ENCODE results near the gene DOK6.

DOK6 gene

DNA sequence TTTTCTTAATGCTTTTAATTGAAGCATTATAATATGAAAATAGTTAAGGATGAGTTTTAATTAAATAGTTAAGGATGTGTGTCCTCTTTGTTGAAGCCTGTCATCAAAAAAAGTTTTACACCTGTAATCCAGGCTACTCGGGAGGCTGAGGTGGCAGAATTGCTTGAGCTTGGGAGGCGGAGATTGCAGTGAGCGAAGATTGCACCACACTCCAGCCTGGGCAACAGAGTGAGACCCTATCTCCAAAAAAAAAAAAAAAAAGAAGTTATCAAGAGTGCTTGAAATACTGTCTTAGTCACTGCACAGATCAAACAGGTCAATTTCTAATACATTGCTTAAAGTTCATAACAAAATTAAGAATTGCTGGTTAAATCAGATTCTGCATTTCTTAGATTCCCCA, 353.4 kb downstream of the DOK6 start:
- H3K4me3 ChIP-seq (ENCODE audit: low read depth, low read length) = no peak overlapping the region
- no peak for DNase-seq (ENCODE audit: low read depth, low spot score)
- in situ Hi-C loops (cut with HindIII; ENCODE audit: low sequenced_read_pairs) = no loop called here

GRCh38 chr18:69755041-69755440, 354.4 kb downstream of the DOK6 start:
- TF ChIP-seq, protein P1, sequence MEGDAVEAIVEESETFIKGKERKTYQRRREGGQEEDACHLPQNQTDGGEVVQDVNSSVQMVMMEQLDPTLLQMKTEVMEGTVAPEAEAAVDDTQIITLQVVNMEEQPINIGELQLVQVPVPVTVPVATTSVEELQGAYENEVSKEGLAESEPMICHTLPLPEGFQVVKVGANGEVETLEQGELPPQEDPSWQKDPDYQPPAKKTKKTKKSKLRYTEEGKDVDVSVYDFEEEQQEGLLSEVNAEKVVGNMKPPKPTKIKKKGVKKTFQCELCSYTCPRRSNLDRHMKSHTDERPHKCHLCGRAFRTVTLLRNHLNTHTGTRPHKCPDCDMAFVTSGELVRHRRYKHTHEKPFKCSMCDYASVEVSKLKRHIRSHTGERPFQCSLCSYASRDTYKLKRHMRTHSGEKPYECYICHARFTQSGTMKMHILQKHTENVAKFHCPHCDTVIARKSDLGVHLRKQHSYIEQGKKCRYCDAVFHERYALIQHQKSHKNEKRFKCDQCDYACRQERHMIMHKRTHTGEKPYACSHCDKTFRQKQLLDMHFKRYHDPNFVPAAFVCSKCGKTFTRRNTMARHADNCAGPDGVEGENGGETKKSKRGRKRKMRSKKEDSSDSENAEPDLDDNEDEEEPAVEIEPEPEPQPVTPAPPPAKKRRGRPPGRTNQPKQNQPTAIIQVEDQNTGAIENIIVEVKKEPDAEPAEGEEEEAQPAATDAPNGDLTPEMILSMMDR (IDR thresholded peaks at IDR 0.05; ENCODE audit: low read depth, low read length) = no peak
- DNase-seq (ENCODE audit: low read depth, low spot score) = peak; percentile 6
- in situ Hi-C loops (cut with HindIII; ENCODE audit: low sequenced_read_pairs) = no loop called here
- no peak overlapping the region for H3K4me3 ChIP-seq (ENCODE audit: low read depth, low read length)

More for the DNA sequence above, 353.4 kb downstream of the DOK6 start:
- TF ChIP-seq, protein P1 (IDR thresholded peaks at IDR 0.05; ENCODE audit: low read depth, low read length) = no peak

GRCh38 chr18:69755856-69756496, 355.3 kb downstream of the DOK6 start:
- TF ChIP-seq, protein P1 (IDR thresholded peaks at IDR 0.05; ENCODE audit: low read depth, low read length) = no peak
- no peak for DNase-seq (ENCODE audit: low read depth, low spot score)
- no peak overlapping the region for H3K4me3 ChIP-seq (ENCODE audit: low read depth, low read length)
- in situ Hi-C loops (cut with HindIII; ENCODE audit: low sequenced_read_pairs) = no loop called here

DNA sequence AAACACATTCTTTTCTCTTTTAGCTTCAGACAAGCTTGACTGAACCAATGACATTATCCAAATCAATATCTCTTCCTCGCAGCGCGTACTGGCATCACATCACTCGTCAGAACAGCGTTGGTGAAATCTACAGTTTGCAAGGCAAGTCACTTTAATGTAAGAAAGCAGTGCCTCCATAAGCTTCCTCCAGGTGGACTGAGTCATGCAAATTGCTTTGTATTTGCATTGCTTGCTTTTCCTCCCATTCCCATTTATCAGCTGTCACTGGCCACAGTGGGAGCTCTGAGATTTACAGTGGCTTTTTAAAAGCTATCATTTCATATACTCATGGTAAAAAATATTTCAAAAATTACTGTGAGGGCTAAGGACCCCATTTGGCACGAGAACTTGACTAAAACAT, 357.0 kb downstream of the DOK6 start:
- no peak overlapping the region for H3K4me3 ChIP-seq (ENCODE audit: low read depth, low read length)
- peak; percentile 52 for DNase-seq (ENCODE audit: low read depth, low spot score)
- TF ChIP-seq, protein P1 (IDR thresholded peaks at IDR 0.05; ENCODE audit: low read depth, low read length) = no peak
- in situ Hi-C loops (cut with HindIII; ENCODE audit: low sequenced_read_pairs) = no loop called here

DNA sequence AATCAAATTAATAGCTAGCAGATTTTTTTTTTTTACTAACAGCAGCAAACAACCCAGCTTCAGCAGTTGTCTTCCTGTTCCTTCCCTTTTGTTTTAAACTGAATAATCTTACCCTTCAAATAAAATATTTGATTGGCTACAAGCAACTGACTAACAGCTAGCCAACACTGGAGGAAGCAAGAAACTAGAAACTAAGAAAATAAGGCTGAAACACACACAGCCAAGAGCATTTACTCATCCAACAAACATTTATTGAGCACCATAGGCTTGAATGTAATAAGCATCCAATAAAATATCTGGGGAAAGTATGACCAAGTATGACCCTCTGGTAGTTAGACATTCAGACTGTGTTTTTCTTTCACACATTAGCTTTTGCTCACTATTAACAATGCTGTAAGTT, 357.8 kb downstream of the DOK6 start:
- in situ Hi-C loops (cut with HindIII; ENCODE audit: low sequenced_read_pairs) = no loop called here
- H3K4me3 ChIP-seq (ENCODE audit: low read depth, low read length) = no peak overlapping the region
- DNase-seq (ENCODE audit: low read depth, low spot score) = peak; percentile 60
- TF ChIP-seq, protein P1 (IDR thresholded peaks at IDR 0.05; ENCODE audit: low read depth, low read length) = no peak

GRCh38 chr18:69759046-69759445, 358.4 kb downstream of the DOK6 start:
- no peak overlapping the region for H3K4me3 ChIP-seq (ENCODE audit: low read depth, low read length)
- TF ChIP-seq, protein P1 (IDR thresholded peaks at IDR 0.05; ENCODE audit: low read depth, low read length) = no peak
- in situ Hi-C loops (cut with HindIII; ENCODE audit: low sequenced_read_pairs) = no loop called here
- peak; percentile 5 for DNase-seq (ENCODE audit: low read depth, low spot score)

All from astrocyte of the spinal cord (primary cell).